Effector CD8-positive, alpha-beta T cell (primary cell): Measurements from ENCODE around the gene CARD16.
"Not testable (repeated sequence)": the region's sequence is repeated elsewhere in the genome, so short reads cannot be mapped to it uniquely, and the experiment has no call there.

Experiments used
- DNase-seq: peaks from one replicate; lab custom pipeline; 2025; lab: John Stamatoyannopoulos, UW
- total RNA-seq, 4 experiments: gene quantifications; one replicate each; lab custom pipeline; 2026; lab: John Stamatoyannopoulos, UW

CARD16 gene
- 11.0 to 23.6 (median 16.5) reads per million in 4 experiments for total RNA-seq

DNA sequence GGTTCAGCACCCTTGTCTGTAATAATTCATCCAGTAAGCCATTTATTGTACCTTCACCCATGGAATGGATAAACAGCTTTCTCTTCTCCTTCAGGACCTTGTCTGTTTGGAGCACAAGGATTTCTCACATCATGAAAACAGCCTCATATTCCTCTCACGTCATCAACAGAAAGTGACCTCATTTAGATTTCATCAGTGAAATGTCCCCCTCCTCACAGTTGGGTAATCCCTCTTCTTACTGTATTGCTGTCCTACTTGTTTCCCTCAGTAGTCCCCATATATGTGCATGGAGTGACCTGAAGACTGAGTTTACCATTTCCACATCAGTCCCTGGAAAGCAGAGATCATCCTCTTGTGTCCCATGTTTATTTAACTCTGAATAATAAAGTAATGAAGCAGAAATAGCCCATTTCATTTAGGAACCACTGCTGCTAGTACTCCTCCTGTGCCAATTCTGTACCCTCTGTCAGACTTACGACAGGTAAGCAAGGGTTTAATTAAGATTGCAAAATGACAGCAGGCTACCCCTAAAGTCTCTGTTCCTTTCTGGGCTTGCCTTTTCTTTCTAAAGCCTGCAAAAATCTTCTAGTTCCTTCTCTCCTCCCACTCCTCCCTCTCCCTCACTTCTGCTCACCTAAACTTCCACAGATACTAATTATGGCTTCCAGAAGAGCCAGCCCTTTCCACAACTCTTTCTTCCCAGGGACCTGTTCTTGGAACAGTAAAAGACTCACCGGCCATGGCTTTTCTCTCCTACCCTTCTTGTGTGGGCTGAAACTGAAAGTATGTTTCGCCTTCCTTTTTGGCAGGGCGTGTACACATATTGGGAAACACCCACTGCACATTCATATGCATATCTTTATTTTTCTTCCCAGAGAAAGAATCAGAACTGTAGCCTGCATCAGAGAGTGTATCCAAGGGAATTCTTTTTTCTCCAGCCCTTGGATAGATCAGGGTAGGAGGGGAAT, at the start of gene CARD16:
Gene CARD16, minus strand, starts transcription at position 779 of the 968 bp plus-strand sequence. Its CDS starts 38 bp downstream, at position 741.
- DNase-seq = not testable (repeated sequence)

DNA sequence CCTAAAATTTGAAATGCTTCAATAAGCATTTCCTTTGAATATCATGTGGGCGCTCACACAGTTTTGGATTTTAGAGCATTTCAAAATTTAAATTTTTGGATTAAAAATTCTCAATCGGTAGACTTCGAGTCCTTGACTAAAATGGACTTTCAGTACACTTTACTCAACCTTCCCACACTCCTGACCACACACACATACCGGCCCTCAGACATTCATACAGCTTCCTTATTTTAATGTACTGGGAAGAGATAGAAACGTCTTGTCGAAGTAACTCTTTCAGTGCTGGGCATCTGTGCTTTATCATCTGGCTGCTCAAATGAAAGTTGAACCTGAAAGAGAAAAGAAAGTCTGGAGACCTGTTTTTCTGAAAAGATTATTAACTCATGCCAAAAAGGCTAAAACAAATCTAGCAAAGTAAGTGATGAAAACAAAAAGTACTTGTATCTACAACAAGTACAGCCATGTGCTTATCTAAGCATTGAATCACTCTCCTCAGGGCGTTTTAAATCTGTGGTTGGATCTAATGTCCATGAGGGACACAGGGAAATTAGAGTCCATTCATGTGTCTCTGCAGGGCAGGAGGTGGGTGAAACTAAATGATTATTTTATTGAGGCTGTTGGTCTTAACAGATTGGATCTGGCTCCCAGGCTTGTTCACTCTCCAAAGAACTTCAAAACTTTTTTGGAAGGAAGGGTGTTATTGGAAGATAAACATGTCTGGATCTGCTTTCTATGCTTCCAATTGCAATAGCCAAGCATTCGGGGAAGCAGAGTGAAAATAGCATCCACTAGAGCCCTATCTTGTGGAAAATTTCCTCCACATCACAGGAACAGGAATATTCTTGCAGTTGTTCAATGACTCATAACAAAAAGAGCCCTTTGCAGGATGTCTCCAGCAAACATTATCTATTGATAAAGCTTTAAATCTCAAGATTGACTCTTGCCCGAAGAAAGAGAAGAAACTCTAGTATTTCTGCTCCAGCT, 47.4 kb upstream of the CARD16 start:
- DNase-seq = no peak

DNA sequence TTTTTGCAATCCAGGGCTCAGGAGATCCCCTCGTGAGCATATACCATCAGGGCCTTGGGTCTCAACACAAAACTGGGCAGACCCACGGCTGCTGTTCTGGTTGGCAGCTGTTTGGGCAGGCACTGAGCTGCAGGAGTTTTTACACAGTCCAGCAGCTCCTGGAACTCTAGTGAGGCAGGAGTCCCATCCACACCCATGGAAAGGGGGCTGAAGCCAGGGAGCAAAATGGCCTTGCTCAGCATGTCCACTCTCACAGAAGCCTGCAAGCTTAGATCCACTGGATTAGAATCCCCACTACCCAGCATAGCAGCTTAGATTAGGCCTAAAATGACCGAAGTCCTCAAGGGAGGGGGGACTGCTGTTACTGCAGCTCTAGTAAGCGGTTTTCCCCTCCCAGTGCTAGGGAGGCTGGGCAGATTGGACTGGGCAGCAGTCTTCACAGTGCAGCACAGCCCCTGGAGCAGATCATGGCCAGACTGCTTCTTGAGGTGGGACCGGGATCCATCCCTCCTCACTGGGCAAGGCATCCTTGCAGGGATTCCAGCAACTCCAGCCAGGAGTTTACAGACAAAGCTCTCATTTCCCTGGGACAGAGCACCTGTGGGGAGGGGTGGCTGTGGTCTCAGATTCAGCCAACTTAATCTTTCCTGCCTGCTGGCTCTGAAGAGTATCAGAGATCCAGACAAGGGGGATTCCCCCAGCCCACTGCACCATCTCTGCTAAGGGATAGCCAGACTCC, 36.4 kb upstream of the CARD16 start:
- no peak for DNase-seq

DNA sequence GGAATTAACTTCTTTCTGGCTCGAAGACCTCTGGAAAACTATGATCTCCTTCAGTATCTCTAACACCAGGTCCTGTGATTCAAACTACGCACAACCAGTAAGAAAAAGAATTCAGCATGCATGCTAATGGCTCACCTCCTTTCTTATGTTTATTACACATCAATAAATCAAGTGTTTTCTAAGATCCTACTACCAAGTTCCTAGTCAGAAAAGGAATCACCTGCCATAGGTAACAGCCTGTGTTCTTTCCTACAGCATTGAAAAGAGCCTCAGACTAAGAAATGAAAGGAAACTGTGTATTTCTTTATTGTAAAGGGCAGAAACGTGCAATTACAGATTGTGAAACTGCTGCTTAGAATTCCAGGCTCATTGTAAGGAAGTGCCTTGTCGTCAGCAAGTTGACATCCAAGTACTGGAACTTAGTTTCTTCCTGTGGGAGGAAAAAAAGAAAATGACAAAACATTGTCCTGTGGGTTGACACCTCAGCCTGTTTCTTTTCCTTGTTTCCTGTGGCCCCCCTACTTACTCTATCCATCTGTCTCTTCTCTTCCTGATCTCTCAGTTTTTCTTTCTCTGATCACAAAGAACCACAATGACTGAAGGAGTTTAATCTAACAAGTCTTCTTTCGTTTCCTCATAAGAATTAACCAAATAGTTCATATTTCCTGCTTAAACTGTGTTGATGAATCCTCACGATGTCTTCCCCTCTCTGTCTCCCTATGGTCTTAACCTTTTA, 35.2 kb upstream of the CARD16 start:
- not testable (repeated sequence) for DNase-seq

DNA sequence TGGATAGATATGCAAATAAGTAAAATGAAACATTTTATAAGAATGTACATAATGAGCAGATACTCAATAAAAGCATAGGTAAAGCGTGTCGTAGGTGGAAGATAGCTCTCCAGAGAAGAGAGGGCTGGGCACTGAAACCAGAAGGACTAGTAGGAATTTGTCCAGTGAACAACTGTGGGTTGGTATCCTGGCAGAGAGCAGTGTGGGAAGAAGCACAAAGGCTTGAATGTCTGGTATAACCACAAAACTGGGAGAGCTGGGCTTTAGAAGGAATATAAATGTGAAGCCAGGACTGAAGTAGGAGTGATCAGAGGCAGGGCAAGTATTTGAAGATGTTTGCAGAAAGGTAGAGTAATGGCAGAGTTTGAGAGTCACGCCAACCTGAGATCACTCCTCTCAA, 33.1 kb upstream of the CARD16 start:
- DNase-seq = no peak

DNA sequence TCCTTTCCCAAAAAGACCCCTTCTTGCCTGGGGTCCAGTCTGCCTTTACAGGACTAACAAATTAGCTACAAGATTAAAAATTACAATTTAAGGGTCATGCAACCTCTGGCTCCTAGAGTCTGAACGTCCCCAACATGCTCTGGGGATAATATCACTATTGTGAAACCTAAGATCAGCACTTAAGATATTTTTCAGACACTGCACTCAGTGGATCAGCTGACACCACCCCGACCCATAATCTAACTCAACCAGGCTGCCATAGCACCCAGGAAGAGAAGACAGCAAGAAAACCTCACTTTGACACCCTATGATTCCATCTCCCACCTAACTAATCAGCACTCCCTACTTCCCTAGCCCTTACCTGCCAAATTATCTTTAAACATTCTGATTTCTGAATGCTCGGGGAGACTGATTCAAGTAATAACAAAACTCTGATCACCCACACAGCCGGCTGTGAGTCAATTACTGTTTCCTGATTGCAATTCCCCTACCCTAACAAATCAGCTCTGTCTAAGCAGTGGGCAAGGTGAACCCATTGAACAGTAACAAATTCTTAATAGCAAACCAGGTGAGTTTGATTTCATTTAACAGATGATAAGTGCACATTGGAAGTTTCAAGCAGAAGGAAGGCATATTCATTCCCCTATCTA, 32.1 kb upstream of the CARD16 start:
- not testable (repeated sequence) for DNase-seq

DNA sequence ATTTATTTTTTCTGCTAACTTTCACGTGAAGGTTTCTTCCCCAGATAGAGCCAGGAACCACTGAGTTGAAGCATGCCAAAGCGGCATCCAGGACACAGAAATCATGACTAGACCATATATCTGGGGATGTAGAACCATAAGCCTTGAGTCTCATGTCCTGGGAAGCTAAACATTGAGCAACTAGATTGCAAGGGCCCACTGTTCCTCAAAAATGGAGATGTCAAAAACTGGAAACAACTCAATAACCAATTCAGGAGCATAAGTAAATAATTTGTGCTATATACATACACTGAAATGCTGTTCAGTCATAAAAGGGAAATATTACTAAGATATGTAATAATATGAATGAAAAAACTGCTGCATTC, 29.0 kb upstream of the CARD16 start:
- no peak for DNase-seq

DNA sequence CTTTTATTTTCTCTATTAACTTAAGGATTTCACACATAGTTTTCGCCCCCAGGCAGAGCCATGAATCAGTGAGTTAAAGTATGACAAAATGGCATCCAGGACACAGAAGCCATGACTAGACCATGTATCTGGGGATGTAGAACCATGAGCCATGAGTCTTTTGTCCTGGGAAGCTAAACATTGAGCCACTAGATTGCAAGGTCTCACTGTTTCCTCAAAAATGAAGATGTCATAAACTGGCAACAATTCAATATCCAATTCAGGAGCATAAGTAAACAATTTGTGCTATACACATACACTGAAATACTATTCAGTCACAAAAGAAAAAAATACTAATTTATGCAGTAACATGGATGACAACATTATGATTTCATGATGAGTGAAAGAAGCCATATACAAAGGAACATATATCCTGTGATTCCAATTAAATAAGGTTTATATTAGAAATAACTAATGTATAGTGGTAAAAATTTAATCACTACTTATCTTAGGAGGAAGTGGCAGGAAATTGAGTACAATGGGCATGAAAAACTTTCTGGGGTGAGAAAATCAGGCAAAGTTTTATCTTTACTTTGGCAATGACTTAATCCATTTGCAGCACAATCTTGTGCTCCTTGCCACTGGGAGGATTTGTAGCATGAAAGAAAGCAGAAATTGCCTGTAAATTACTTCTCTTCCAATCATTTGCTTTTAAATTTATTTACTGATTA, 28.5 kb upstream of the CARD16 start:
- DNase-seq = no peak

DNA sequence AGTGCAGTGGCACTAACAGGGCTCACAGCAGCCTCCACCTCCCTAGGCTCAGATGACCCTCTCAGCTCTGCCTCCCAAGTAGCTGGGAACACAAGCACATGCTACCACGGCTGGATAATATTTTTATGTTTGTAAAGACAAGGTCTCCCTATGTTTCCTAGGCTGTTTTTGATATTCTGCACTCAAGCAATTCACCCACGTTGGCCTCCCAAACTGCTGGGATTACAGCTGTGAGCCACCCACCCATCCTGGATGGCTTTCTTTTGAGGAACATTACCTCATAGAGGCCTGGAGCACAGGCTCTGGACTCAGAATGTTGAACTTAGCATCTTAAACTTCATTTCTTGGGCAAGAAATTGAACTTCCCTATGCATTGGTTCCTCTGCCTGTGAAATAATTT, 26.9 kb upstream of the CARD16 start:
- not testable (repeated sequence) for DNase-seq

DNA sequence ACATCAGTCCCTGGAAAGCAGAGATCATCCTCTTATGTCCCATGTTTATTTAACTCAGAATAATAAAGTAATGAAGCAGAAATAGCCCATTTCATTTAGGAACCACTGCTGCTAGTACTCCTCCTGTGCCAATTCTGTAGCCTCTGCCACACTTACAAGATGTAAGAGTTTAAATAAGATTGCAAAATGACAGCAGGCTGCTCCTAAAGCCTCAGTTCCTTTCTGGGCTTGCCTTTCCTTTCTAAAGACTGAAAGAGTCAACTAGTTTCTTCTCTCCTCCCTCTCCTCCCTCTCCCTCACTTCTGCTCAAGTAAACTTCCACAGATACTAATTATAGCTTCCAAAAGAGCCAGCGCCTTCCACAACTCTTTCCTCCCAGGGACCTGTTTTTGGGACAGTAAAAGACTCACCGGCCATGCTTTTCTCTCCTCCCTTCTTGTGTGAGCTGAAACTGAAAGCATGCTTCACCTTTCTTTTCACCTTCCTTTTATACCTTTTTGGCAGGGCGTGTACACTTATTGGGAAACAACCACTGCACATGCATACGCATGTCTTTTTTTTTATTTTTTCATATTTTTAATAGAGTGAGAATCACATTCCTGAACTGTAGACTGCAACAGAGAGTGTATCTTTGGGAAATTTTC, 26.1 kb upstream of the CARD16 start:
- no peak for DNase-seq

DNA sequence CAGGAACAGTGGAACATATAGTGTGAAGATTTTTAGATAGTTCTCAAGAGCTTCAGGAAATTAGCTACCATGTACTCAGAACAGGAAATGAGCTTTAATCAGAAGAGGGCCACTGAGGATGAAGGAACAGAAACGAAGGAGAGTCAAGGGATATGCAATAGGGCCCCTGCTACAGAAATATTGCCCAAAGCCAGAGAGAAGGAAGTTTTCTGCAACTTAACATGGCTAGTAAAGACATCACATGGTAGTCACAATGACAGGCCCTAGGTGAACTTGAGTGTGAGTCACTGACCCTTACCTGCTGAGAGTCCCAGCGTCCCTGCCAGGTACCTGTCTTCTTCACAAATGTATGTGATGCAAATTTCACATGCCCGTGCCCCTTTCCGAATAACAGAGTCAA, 25.2 kb upstream of the CARD16 start:
- DNase-seq = no peak

DNA sequence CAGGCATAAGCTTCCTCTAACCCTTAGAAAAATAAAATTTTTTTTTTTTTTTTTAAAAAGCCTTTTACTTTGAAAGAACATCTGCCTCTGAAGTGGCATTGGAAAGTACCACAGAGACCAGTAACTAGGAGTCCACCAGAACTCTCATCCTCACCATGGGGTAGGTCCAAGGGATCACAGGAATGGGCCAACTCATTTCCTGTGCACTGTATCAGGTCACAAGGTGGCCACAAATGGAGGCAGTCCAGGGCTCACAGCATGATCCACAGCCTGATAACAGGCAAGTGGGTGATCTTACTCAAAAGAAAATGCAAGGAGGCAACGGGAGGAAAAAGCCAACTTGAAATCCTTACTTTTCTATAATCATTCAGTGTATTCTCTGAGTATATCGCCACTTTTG, 24.6 kb upstream of the CARD16 start:
- not testable (repeated sequence) for DNase-seq

DNA sequence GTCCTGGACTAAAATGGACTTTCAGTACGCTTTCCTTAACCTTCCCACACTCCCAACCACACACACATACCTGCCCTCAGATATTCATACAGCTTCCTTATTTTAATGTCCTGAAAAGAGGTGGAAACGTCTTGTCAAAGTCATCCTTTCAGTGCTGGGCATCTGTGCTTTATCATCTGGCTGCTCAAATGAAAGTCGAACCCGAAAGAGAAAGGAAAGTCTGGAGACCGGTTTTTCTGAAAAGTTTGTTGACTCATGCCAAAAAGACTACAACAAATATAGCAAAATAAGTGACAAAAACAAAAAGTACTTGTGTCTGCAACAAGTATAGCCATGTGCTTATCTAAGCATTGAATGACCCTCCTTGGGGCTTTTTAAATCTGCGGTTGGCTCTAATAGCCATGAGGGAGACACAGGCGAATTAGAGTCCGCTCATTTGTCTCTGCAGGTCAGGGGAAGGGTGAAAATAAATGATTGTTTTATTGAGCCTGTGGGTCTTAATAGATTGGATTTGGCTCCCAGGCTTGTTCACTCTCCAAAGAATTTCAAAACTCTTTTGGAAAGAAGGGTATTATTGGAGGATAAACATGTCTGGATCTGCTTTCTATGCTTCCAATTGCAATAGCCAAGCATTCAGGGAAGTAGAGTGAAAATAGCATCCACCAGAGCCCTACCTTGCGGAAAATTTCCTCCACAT, 18.3 kb upstream of the CARD16 start:
- DNase-seq = not testable (repeated sequence)

DNA sequence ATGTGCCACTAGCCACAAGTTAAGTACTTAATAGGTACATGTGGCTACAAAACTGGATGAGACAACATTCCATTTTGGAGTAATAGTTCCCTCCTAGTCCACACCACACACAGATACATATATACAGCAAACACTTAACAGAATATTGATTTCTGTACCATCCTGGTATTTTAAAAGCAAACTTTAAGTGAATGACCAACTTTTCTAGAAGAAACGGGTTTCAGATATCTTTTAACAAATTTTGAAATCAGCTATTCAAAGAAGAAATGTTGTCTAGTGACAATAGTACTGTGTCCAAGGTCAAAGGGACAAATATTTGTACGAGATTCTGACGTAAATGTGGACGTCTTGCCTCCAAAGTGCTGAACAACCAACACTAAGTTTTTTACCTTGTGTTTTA, 12.3 kb upstream of the CARD16 start:
- no peak for DNase-seq

DNA sequence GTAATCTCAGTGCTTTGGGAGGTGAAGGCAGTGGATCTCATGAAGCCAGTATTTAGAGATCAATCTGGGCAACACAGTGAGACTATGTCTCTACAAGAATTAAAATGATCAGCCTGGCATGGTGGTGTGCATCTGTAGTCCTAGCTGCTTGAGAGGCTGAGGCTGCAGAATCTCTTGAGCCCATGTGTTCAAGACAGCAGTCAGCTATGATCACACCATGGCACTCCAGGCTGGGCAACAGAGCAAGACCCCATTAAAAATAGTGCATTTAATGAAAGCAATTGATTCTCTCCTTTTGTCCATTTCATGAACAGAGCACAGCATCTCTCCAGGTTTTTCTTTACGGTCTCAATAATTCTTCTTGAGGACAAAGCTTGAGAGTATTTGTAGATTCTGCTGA, 11.3 kb upstream of the CARD16 start:
- no peak for DNase-seq

DNA sequence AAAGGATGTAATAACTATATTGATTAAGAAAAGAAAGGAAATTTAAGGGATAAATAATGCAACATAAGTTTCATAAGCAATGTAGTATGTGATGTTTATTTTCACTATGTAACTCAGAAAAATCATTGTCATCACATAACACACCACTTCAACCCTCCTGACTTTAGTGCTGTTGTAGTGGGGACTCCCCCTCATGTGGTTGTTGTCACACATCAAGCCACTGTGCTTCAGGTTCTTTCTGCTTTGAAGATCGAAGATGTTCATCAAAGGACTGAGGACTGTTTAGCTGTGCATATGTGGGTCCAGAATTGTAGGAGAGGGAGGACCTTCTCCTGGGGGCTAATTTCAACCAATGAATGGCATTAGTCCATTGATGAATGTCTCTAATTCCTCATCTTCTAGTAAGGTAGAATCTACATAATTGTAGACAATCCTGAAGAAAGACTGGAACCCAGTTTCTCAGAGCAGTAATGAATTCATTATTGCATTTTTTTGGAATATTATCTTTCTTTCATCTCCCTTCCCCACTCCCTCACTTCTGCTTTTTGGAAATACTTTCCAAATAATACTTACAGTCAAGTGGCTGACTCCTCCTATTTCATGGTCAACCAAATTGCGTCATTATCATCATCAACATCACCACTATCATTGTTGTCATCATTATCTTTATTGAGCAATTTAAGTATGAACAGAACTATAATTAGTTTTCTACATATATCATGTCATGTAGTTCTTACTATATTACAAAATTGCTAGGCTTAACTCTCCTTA, 9.8 kb upstream of the CARD16 start:
- no peak for DNase-seq

DNA sequence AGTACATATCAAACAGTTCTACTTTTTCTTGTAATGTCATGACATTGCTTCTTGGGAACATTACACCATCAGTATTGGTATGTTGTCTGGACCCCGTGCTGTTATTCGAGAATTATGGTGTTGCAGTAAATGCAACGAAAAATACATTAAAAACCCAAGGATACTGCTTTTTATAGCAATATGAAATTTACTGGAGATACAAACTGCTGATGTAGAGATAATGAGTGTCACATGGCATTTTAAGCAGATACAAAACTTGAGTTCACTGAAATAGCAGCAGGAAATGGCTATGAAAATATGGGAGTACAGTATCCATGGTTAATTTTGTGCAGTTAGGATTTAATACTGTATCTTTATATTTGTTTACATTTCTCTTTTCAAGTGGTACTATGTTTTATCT, 7.4 kb upstream of the CARD16 start:
- DNase-seq = no peak

DNA sequence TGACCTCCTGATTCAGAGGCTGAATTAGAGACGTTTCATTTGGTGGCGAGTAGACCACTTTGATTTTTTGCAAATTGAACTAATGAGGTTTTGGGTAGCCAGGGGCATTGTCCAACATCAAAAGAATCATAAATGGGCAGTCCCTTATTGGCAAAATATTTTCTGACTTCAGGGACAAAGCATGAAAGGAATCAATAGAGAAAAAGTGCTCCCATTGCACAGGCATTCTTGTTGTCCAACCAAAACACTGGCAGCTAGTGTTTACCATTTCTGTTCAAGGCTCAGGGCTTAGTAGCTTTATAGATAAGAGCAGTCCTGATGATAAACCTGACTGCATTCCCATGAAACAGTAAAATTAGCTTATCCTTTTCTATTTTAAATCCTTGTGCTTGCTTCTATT, 6.4 kb upstream of the CARD16 start:
- no peak for DNase-seq
